Bone marrow (tissue), 2 donors: Measurements from ENCODE around the gene FNIP2.
A peak's percentile ranks its signal among the peaks of the same experiment; 100 is the strongest.
"Not testable (repeated sequence)": the region's sequence is repeated elsewhere in the genome, so short reads cannot be mapped to it uniquely, and the experiment has no call there.

Experiments used
- DNase-seq, 2 donors: peaks; one replicate each; lab custom pipeline; 2025; lab: John Stamatoyannopoulos, UW

The FNIP2 gene

GRCh38 chr4:158793021-158793420, 24.2 kb downstream of the FNIP2 start:
- DNase-seq = no peak

- DNase-seq = not testable (repeated sequence)
Observed at GRCh38 chr4:158793430-158793829, 24.6 kb downstream of the FNIP2 start.

GRCh38 chr4:158796370-158797140, 27.7 kb downstream of the FNIP2 start:
- no peak for DNase-seq

- no peak for DNase-seq
Observed at GRCh38 chr4:158798062-158798461, 29.2 kb downstream of the FNIP2 start.

DNA sequence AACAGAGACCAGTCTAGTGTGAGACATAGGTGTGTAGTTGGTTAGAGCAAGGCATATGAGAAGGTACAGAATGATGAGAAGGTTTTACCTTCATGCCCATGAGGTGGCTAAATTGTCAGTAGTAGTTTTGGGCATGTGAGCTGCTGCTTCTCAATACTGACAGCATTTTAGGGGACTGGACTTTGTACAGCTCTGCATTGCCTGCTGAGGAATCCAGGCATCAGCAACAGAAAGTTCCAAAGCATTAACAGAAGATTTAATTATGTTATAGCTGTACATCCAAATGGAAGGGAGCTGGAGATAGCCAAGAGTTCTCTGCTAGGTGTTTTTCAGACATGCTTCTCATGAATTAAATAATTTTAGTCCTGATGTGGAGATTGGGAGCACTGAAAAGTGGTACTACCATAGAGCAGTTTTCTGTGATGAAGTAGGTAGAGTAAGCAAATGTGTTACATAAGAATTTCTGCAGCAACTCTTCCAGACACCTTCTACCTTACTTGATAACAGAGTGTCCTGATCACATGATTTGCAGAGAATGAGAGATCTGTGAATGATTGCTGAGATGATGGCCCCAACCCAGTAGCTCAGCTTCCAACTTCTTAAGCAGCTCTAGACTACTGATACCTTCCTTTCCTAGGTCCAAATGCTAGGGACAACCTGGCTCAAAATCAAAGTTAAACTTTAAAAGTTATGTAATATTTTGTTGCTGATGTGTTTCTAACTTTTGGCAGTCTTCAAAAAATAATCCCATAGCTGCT, 30.4 kb downstream of the FNIP2 start:
- DNase-seq = no peak

- DNase-seq = no peak
Observed at GRCh38 chr4:158799856-158800255, 31.0 kb downstream of the FNIP2 start.

- no peak for DNase-seq
Observed at GRCh38 chr4:158801066-158801465, 32.2 kb downstream of the FNIP2 start.

DNA sequence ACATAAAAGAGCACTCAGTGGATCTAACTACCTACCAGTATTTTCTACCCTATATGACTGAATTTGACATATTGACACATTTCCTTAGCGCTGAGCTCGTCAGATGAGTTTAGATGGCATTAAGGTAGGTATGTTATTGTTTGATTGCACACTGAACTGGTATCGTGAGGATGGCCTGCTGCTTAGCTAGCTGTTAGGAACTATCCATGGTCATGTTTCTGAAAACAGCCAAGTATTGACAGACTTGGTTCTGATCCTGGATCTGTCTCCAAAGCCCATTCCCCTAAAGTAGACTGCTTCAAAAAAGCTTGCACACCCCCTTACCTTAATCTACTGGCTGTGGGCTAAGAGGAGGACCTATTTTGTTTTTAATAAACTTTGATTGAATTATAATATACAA, 32.9 kb downstream of the FNIP2 start:
- no peak for DNase-seq

DNA sequence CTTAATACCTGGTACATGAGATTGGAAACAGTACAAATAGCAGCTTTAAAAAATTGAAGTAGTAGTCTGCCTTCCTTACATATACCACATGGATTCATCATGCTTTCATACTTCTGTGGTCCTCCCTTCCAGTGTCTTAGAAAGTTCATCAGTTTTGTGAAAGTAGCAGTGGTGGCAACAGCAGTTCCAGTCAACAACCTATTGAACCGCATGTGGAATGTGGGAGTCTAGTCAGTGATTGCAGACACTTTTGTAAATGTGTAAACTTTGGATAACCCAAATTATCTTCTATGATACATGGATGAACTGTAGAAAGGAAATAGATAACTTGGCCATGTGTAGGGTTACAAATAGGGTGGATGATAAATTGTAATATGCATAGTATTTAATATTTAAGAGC, 34.1 kb downstream of the FNIP2 start:
- no peak for DNase-seq

- no peak for DNase-seq
Observed at GRCh38 chr4:158805635-158806471, 37.0 kb downstream of the FNIP2 start.

DNA sequence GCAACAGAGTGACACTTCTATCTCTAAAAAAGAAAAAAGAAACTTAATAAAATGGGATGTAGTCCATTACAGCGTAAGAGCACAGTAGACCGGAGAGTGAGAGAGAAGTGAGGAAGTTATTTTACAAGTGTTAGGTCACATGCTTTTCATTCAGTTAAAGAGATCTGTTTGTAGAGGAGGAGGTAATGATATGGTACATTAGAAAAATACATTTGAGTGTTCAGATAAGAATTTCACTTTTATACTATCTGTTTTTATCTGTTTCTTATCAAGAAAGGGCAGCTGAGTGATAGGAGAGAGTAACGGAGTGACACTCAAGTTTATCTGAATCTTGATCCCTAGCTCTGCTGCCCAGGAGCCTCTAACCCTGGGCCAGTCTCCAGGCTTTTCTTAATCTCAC, 38.9 kb downstream of the FNIP2 start:
- peak in 1 of 2 donors; percentile 44 for DNase-seq

- no peak for DNase-seq
Observed at GRCh38 chr4:158808399-158808798, 39.6 kb downstream of the FNIP2 start.

DNA sequence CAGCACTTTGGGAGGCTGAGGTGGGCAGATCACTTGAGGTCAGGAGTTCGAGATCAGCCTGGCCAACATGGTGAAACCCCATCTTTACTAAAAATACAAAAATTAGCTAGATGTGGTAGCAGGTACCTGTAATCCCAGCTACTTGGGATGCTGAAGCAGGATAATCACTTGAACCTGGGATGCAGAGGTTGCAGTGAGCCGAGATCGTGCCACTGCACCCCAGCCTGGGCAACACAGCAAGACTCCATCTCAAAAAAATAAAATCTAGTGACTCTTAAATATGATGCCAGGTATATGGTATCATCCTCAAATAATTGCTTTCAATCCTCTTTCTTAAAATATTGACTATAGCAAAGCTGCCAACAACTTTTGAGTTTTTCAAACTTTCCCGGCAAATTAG, 40.4 kb downstream of the FNIP2 start:
- DNase-seq = not testable (repeated sequence)

DNA sequence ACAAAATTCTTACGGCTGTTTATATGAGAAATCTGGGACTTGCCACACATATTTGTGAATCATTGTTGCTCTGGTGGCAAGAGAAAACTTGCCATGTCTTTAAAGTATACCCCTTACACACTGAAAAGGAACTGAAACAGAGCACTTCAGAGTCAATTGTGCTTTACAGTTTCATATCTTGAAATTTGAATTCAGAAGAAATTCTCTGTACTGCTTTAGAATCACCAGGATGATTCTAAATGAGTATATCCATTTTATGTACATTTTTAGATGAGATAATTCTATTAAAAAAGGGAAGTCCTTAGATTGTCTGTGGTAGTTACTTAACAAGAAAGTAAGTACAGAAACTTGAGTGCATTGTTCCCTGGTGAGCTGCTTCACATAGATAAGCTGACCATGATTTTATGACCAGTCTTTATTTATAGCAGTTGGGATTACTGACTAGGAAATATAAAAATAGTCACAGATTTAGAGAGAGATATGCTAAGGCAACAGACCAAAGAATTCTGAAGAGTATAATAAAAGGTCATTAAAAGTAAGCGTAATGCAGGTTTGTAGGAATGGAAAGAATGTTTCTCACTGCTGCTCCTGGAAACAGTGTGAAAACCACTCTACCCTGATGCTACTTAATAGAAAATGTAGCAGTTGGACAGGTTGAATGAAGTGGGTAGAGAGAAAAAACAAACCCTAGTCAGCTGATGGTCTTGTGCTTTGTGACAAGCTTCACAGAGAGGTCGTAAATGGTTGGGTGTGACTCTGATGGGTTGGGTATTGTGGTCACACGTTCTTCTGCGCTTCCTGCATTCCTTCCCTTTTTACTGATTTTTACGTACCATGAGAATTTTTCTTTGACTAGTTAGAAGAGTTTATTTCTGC, 41.0 kb downstream of the FNIP2 start:
- peak in 1 of 2 donors; percentile 64 for DNase-seq

GRCh38 chr4:158810487-158811215, 41.8 kb downstream of the FNIP2 start:
- no peak for DNase-seq

GRCh38 chr4:158811216-158811540, 42.4 kb downstream of the FNIP2 start:
- DNase-seq = no peak

DNA sequence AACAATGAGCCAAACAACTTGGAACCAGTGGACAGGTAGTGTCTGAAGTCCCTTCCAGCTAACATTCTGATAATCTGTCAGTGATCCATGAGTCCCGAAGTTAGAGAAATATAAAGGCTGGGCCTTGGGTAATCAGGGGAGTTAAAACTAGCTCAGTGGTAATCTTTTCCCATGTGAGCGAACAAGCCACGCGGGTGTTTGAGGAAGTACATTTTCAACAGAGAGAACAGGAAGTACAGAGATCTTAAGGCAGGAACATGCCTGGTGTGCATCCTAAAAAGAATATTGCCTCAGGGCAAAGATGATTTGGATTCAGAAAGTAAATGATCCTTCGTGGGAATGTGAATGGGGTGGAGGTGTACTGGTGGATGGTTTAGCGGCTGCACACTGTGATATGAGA, 42.9 kb downstream of the FNIP2 start:
- peak in 1 of 2 donors; percentile 70 for DNase-seq

DNA sequence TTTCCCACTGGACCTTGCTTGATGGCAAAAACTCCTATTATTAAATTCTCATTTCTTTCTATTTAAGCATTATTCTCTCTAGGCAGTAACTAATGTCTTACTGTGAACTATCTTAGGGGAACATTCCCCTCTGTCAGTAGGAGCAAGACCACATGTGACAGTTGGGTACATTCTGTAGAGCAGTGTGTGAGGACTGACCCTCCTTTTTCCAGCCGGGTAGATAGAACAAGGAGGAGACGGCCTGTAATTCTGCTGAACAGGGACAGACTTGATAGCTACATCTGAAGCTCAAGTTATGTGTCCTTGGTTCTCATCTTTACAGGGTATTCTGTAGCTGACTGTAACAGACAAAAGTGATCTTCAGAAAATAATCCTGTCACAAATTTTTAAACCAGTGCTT, 43.3 kb downstream of the FNIP2 start:
- DNase-seq = no peak

GRCh38 chr4:158812543-158812942, 43.7 kb downstream of the FNIP2 start:
- DNase-seq = no peak

- no peak for DNase-seq
Observed at GRCh38 chr4:158813113-158813512, 44.3 kb downstream of the FNIP2 start.

DNA sequence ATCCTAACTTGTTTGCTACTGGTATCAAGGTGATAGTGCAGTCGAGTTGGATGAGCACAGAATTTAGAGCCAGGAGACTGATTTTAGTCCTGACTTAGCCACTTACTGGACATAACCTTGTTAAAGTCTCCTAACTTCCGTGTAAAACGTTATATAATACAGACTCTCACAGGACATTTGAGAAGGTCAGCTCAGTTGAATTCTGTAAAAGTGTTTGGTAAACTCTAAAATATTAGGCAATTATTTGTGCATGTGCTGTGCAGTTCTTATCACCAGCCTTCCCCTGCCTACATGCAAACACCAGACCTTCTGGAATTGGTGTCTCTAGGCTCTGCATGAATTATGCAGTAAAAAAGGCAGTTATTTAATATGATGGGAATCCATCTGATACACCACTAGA, 45.4 kb downstream of the FNIP2 start:
- no peak for DNase-seq
